Parathyroid adenoma (tissue), 2 donors: ENCODE results near the gene RAB1A.
"Not testable (repeated sequence)": the region's sequence is repeated elsewhere in the genome, so short reads cannot be mapped to it uniquely, and the experiment has no call there.

Experiments used
- H2AFZ ChIP-seq: fragments of 300-600 bp; sonication (generic); one replicate; pipeline ENCODE4 v1.7.0; 2017; ENCODE audit warnings: antibody characterized with exemption, mild to moderate bottlenecking
- H3K27ac ChIP-seq: fragments of 300-600 bp; sonication (generic); one replicate; pipeline ENCODE4 v1.7.0; 2017
- H3K27me3 ChIP-seq: fragments of 300-600 bp; sonication (generic); one replicate; pipeline ENCODE4 v1.7.0; 2017; ENCODE audit warnings: low read length; ENCODE audit not compliant: control insufficient read depth, insufficient read depth
- H3K36me3 ChIP-seq: fragments of 300-600 bp; sonication (generic); one replicate; pipeline ENCODE4 v1.7.0; 2017; ENCODE audit warnings: low read length; ENCODE audit not compliant: control insufficient read depth, insufficient read depth
- H3K4me1 ChIP-seq: fragments of 300-600 bp; sonication (generic); one replicate; pipeline ENCODE4 v1.7.0; 2017; ENCODE audit warnings: control low read depth
- H3K4me2 ChIP-seq: fragments of 300-600 bp; sonication (generic); one replicate; pipeline ENCODE4 v1.7.0; 2017; ENCODE audit warnings: low read length
- H3K4me3 ChIP-seq: fragments of 300-600 bp; sonication (generic); one replicate; pipeline ENCODE4 v1.7.0; 2017; ENCODE audit warnings: low read depth, low read length
- H3K79me2 ChIP-seq: fragments of 300-600 bp; sonication (generic); one replicate; pipeline ENCODE4 v1.7.0; 2017; ENCODE audit warnings: control low read depth
- H3K9ac ChIP-seq: fragments of 300-600 bp; sonication (generic); one replicate; pipeline ENCODE4 v1.7.0; 2017; ENCODE audit warnings: mild to moderate bottlenecking
- H3K9me3 ChIP-seq: fragments of 300-600 bp; sonication (generic); one replicate; pipeline ENCODE4 v1.7.0; 2017; ENCODE audit warnings: low read length; ENCODE audit not compliant: control insufficient read depth
- CTCF ChIP-seq: fragments of 300-600 bp; sonication (generic); IDR thresholded peaks from one replicate; pipeline ENCODE4 v1.7.0; 2017; ENCODE audit warnings: antibody characterized with exemption, mild to moderate bottlenecking
- donor health status: primary hyperparathyroidism.

Gene RAB1A

GRCh38 chr2:65129826-65130663, at the start of gene RAB1A:
Gene RAB1A, minus strand, starts transcription at chr2:65130106. Its CDS starts 191 bp downstream, at chr2:65129915.
- peak; percentile 69 for TF ChIP-seq CTCF
- Histone ChIP-seq H3K4me2 (peak within 1 kb of the TSS; percentile 82), H3K36me3 (no peaks in the 10 kb centered on the region), H3K27me3 (no peaks in the 10 kb centered on the region), H3K9ac (peak within 1 kb of the TSS; percentile 99), H3K4me3 (peak within 1 kb of the TSS; percentile 90), H3K79me2 (peaks cover 30% of the 10 kb centered on the region), H3K27ac (peak within 1 kb of the TSS; percentile 95), H3K4me1 (no peaks in the 10 kb centered on the region), H3K9me3 (no peaks in the 10 kb centered on the region), H2AFZ (peak within 1 kb of the TSS; percentile 95)

- Histone ChIP-seq H3K4me3 (no peak overlapping the region), H3K27ac (no peak overlapping the region), H3K36me3 (no peaks in the 10 kb centered on the region), H3K79me2 (no peaks in the 10 kb centered on the region), H3K27me3 (peaks cover 2% of the 10 kb centered on the region), H3K4me1 (no peaks in the 10 kb centered on the region), H3K9me3 (no peaks in the 10 kb centered on the region), H3K4me2 (no peak overlapping the region), H3K9ac (no peak overlapping the region), H2AFZ (no peak overlapping the region)
- TF ChIP-seq CTCF: no peak
Observed at GRCh38 chr2:65177751-65178442, 48.0 kb upstream of the RAB1A start.

- H3K36me3 ChIP-seq: no peaks in the 10 kb centered on the region
- TF ChIP-seq CTCF: no peak
- H2AFZ ChIP-seq: no peak overlapping the region
- H3K4me2 ChIP-seq: no peak overlapping the region
- no peak overlapping the region for H3K4me3 ChIP-seq
- no peak overlapping the region for H3K9ac ChIP-seq
- H3K4me1 ChIP-seq: no peaks in the 10 kb centered on the region
- H3K27ac ChIP-seq: no peak overlapping the region
- H3K9me3 ChIP-seq: no peaks in the 10 kb centered on the region
- H3K79me2 ChIP-seq: no peaks in the 10 kb centered on the region
- H3K27me3 ChIP-seq: no peaks in the 10 kb centered on the region
Observed at GRCh38 chr2:65175894-65176530, 46.1 kb upstream of the RAB1A start.

GRCh38 chr2:65174031-65174430, 44.1 kb upstream of the RAB1A start:
- not testable (repeated sequence) for H3K27ac ChIP-seq, H3K4me3 ChIP-seq, H3K4me1 ChIP-seq, H3K4me2 ChIP-seq, H3K79me2 ChIP-seq, H3K9ac ChIP-seq, H3K27me3 ChIP-seq, H3K9me3 ChIP-seq, H3K36me3 ChIP-seq, H2AFZ ChIP-seq
